ENCODE measurements around the gene SPPL2B.

The SPPL2B gene

GRCh38 chr19:2360833-2361232 lies 32.3 kb downstream of the SPPL2B start:
- TF ChIP-seq, protein P1, sequence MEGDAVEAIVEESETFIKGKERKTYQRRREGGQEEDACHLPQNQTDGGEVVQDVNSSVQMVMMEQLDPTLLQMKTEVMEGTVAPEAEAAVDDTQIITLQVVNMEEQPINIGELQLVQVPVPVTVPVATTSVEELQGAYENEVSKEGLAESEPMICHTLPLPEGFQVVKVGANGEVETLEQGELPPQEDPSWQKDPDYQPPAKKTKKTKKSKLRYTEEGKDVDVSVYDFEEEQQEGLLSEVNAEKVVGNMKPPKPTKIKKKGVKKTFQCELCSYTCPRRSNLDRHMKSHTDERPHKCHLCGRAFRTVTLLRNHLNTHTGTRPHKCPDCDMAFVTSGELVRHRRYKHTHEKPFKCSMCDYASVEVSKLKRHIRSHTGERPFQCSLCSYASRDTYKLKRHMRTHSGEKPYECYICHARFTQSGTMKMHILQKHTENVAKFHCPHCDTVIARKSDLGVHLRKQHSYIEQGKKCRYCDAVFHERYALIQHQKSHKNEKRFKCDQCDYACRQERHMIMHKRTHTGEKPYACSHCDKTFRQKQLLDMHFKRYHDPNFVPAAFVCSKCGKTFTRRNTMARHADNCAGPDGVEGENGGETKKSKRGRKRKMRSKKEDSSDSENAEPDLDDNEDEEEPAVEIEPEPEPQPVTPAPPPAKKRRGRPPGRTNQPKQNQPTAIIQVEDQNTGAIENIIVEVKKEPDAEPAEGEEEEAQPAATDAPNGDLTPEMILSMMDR (IDR thresholded peaks at IDR 0.05): no peak

- TF ChIP-seq, protein P1 (IDR thresholded peaks at IDR 0.05): no peak
These were observed 33.0 kb downstream of the SPPL2B start for GRCh38 chr19:2361246-2362045.

DNA sequence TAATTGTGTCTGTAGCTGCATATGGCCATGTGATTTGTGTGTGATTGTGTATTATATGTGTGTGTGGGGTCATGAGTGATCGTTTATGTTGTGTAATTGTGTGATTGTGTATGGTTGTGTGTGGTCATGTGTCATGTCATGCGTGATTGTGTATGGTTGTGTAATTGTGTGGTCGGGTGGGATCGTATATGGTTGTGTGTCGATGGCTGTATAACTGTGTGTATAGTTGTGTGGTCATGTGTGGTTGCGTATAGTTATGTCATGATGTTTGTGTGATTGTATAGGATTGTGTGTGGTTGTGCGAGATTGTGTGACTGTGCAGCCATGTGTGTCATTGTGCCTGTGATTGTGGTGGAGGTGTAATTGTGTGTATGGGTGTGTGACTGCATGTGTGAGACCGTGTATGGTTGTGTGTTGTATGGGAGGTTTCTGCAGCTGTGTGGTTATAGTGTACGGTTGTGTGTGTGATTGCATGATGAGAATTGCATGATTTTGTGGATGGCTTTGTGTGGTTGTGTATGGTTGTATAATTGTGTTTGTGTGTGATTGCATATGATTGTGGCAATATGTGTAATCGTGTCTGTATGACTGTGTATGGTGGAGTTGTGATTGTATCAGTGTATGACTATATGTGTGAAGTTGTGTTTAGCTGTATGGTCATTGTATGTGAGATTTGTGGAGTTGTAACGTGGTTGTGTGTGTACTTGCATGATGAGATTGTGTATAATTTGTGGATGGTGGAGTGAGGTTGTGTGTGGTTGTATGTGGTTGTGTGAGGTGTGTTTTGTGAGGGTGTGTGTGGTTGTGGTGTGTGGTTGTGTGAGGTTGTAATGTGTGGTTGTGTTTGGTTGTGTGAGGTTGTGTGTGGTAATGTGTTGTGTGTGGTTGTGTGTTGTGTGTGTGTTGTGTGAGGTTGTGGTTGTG lies 33.8 kb downstream of the SPPL2B start:
- TF ChIP-seq, protein P1 (IDR thresholded peaks at IDR 0.05): no peak

- TF ChIP-seq, protein P1 (IDR thresholded peaks at IDR 0.05): no peak
These were observed 34.5 kb downstream of the SPPL2B start for GRCh38 chr19:2362970-2363300.

GRCh38 chr19:2363419-2363818 lies 34.9 kb downstream of the SPPL2B start:
- TF ChIP-seq, protein P1 (IDR thresholded peaks at IDR 0.05): no peak

DNA sequence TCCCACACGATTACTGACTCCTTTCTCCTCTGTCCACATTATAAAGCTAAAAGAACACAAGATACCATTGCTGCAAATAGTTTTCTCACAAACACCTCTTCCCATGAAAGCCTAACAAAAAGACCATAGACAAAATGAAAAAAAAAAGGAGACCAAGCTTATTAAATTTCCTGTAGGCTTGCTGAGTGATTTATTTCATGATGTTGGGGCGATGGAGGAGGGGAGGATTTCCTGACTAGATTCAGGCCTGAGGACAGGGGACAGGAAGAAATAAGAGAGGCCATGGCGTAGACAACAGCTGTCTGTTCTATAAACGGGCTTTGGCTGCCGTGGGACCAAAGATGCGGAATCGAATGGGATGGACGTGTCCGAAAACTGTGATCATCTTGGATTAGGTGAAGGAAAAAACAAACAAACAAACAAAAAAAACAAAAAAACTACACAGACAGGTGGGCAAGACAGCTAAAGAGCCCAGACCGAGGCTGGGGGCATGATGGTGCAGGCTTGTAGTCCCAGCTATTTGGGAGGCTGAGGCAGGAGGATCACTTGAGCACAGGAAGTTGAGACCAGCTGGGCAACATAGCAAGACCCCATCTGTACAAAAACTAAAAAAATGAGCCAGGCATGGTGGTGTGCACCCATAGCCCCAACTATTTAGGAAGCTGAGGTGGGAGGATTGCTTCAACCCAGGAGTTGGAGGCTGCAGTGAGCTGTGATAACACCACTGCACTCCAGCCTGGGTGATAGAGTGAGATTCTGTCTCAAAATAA lies 36.9 kb downstream of the SPPL2B start:
- TF ChIP-seq, protein P1 (IDR thresholded peaks at IDR 0.05): no peak

DNA sequence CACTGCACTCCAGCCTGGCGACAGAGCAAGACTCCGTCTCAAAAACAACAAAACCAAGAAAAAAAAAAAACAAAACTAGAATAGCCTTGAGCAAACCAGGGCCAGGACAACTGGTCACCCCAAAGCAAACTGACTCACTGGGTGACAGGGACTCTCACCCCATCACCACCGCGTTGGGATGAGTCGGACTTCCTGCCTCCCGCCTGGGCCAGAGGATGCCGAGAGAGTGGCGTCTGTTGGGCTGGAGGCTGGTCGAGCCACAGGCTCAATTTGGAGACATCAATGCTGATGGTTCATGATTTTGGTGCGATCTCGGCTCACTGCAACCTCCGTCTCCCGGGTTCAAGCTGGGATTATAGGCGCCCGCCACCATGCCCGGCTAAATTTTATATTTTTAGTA lies 43.2 kb downstream of the SPPL2B start:
- TF ChIP-seq, protein P1 (IDR thresholded peaks at IDR 0.05): no peak

All from LNCAP (cell line).